GM12892 (cell line): ENCODE results near the gene ZNF343. TPM values are rescaled to one million over a fixed set of nuclear protein-coding genes. Genes with fewer than 3 reads are reported as not detected.

Experiments
- DNase-seq: peaks from one replicate; pipeline ENCODE4 v3.0.0; 2011; ENCODE audit not compliant: insufficient read length
- FAIRE-seq: peaks from 2 replicates; lab custom pipeline; 2011; peaks lifted over from hg19 to GRCh38; lab: Jason Lieb, UNC
- POLR2A ChIP-seq: IDR thresholded peaks from 2 replicates; pipeline ENCODE4 v1.6.1; 2011; ENCODE audit warnings: low read depth, low read length, control low read depth
- POLR2AphosphoS5 ChIP-seq: IDR thresholded peaks from 2 replicates; pipeline ENCODE4 v1.6.1; 2011; ENCODE audit warnings: low read depth, low read length, control low read depth
- TAF1 ChIP-seq: IDR thresholded peaks from 2 replicates; pipeline ENCODE4 v1.6.1; 2011; ENCODE audit warnings: low read depth, mild to moderate bottlenecking, control low read depth, low read length, borderline replicate concordance
- polyA plus RNA-seq: library from polyadenylated mRNA; unstranded; fragments of >200 nt; gene quantifications from one replicate; pipeline ENCODE4 v1.2.1, GENCODE V29; 2012; ENCODE audit warnings: missing spikeins, inconsistent platforms; ENCODE audit not compliant: missing spikeins

Gene ZNF343
- 5.1 TPM for polyA plus RNA-seq

DNA sequence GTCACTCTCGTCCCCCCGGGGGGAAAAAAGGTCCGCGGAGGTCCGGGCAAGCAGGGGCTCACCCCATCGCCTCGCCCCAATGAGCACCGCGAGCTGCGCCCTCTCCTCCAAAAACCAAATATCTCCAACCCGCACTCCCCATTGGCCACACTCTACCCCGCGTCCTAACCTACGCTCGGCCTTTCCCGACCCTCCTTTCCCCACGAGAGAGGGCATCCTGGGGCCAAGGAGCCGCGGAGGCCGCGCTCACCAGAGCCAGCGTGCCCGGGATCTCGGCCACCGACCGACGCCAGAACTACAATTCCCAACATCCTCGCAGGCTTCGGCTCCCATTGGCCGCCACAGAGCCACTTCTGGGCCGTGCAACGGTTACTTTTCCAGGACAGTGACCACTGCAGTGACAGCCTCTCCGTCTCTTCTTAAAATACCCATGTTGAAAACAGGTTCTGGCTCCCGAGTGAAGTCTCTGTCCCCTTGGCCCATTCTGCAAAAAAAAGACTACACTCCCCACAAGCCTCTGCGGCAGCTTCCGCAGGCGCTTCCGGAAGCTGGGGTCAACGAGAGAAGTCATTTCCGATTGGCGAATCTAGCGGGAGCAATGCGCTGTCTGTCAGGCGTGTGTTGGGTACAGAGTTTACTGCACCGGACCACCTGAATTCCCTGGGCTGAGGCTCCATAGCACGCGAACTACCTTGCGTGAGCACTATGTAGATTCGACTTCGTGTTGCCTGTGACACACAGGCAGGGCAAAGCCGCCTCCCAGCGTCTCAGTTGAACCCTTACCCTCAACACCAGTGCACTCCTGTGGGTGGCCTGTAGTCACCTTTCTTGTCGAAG is at the start of gene ZNF343:
ZNF343 (minus strand) TSS at position 285 of the 837 bp plus-strand sequence. CDS start 15,020 bp downstream, outside the sequence.
- TF ChIP-seq POLR2AphosphoS5 (peak; percentile 79), TAF1 (no peak), POLR2A (peak; percentile 71; the same call in 1 of the 2 replicates)
- FAIRE-seq (peak; percentile 97), DNase-seq (peak; percentile 81)

GRCh38 chr20:2557873-2558580 is 49.3 kb upstream of the ZNF343 start:
- no peak for DNase-seq
- TF ChIP-seq POLR2A: no peak
- no peak for TF ChIP-seq POLR2AphosphoS5
- no peak for TF ChIP-seq TAF1
- FAIRE-seq: no peak

DNA sequence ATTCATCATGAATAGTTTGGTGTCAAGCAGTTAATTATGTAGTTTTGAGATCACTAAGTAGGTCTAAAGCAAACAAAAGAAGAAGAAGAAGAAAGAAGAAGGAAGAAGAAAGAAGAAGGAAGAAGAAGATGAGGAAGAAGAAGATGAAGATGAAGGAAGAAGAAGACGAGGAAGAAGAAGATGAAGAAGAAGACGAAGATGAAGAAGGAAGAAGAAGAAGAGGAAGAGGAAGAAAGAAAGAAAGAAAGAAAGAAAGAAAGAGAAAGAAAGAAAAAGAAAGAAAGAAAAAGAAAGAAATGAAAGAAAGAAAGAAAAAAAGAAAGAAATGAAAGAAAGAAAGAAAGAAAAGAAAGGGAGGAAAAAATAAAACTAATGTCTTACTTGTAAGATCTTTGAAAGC is 36.9 kb upstream of the ZNF343 start:
- TF ChIP-seq POLR2AphosphoS5 (no peak), POLR2A (no peak), TAF1 (no peak)

DNA sequence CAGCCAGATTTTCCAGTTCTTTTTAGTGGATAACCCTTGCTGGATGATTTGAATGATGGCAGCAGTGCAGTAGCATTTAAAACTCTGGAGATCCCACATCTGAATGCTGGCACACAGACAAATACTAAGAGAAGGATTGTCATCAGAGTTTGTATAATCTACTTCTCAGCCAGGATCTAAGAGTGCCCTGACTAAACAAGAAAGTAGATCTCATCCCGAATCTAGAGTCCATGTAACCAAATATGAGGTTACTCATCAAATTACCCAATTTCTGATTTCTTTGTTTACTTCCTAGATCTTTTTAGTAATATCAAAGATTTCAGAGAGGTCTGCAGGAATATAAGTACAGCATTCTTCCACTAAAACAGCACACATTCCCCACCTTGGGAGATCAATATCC is 35.5 kb upstream of the ZNF343 start:
- FAIRE-seq (no peak), DNase-seq (no peak)
- TF ChIP-seq POLR2AphosphoS5 (no peak), TAF1 (no peak), POLR2A (no peak)

More for the DNA sequence above, 36.9 kb upstream of the ZNF343 start:
- DNase-seq: no peak
- no peak for FAIRE-seq

- FAIRE-seq (no peak), DNase-seq (no peak)
- TF ChIP-seq POLR2AphosphoS5 (no peak), TAF1 (no peak), POLR2A (no peak)
Measured at GRCh38 chr20:2542361-2542760, 33.6 kb upstream of the ZNF343 start.

- DNase-seq (no peak), FAIRE-seq (no peak)
- TF ChIP-seq POLR2A: no peak
- no peak for TF ChIP-seq TAF1
- TF ChIP-seq POLR2AphosphoS5: no peak
Measured at GRCh38 chr20:2541940-2542339, 33.2 kb upstream of the ZNF343 start.

GRCh38 chr20:2538931-2539720 is 30.4 kb upstream of the ZNF343 start:
- DNase-seq: no peak
- FAIRE-seq: no peak
- TF ChIP-seq POLR2AphosphoS5 (no peak), POLR2A (no peak), TAF1 (no peak)

DNA sequence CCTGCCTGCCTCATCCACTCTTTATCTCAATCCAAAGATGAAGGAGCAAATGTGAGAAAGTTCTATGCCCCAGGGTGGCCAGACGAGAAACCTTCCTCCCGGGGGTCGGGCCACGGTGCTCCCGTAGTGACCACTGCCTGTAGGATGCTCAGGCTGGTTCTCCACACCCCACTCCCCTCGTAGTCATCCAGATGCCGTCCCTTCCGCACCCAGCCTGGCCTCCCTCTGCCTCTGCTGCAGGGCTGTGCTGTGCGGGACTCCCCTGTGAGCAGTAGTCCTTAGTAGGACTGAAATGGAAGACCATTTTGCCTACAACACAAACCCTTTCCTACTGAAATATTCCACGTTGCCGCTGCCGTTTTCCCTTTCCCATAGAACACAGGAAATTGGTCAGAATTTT is 29.6 kb upstream of the ZNF343 start:
- DNase-seq (no peak), FAIRE-seq (no peak)
- no peak for TF ChIP-seq POLR2A

DNA sequence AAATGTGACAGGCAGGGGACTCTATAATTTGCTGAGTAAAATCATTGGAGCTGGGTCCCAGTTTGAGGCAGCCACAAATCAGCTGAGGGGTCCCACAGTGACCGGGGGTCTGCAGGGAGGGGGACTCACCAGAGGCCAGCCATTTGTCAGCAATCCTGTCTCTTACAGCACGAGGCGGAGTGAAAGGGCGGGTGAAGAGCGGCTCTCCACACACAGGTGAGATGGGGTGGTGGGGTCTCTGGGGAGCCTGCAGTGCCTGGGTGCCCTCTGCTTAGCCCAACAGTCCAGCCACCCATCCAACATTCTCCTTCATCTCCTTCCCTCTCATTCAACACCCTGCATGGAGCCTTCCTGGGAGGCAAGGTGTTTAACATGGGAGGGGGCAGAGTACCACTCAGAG is 28.4 kb upstream of the ZNF343 start:
- DNase-seq (no peak), FAIRE-seq (no peak)

GRCh38 chr20:2536560-2536986 is 27.9 kb upstream of the ZNF343 start, which contains the start of gene TMC2:
Gene TMC2, plus strand, starts transcription at chr20:2536573. Its CDS starts 49 bp downstream, at chr20:2536622.
- DNase-seq (no peak), FAIRE-seq (no peak)
- TF ChIP-seq TAF1 (no peak), POLR2A (no peak), POLR2AphosphoS5 (no peak)

More for the DNA sequence above, 28.4 kb upstream of the ZNF343 start:
- no peak for TF ChIP-seq POLR2AphosphoS5
- TF ChIP-seq POLR2A: no peak
- no peak for TF ChIP-seq TAF1
